Astrocyte (in vitro differentiated cells and primary cell): Measurements from ENCODE around the gene CIITA.

ENCODE experiments used
- CTCF ChIP-seq: IDR thresholded peaks from 2 replicates; pipeline ENCODE4 v1.5.1; 2011; ENCODE audit warnings: low read depth, mild to moderate bottlenecking, inconsistent platforms, low read length, moderate library complexity; ENCODE audit not compliant: insufficient read depth
- EZH2 ChIP-seq: IDR thresholded peaks from 2 replicates; pipeline ENCODE4 v1.6.1; 2012; ENCODE audit warnings: mild to moderate bottlenecking, low read length, inconsistent platforms; ENCODE audit not compliant: insufficient read depth

- TF ChIP-seq CTCF = no peak
- TF ChIP-seq EZH2 = no peak
These were observed 93.1 kb downstream of the CIITA start for GRCh38 chr16:10970065-10970464.
